CD4-positive, alpha-beta T cell treated with Interleukin-2 at 100 ng/mL for 4 hours (primary cell): Measurements from ENCODE around the gene CUL5.
A peak's percentile ranks its signal among the peaks of the same experiment; 100 is the strongest.

Source experiments
- DNase-seq: peaks from one replicate; pipeline ENCODE4 v3.0.0-alpha.2; 2020; ENCODE audit warnings: low spot score

Gene CUL5

DNA sequence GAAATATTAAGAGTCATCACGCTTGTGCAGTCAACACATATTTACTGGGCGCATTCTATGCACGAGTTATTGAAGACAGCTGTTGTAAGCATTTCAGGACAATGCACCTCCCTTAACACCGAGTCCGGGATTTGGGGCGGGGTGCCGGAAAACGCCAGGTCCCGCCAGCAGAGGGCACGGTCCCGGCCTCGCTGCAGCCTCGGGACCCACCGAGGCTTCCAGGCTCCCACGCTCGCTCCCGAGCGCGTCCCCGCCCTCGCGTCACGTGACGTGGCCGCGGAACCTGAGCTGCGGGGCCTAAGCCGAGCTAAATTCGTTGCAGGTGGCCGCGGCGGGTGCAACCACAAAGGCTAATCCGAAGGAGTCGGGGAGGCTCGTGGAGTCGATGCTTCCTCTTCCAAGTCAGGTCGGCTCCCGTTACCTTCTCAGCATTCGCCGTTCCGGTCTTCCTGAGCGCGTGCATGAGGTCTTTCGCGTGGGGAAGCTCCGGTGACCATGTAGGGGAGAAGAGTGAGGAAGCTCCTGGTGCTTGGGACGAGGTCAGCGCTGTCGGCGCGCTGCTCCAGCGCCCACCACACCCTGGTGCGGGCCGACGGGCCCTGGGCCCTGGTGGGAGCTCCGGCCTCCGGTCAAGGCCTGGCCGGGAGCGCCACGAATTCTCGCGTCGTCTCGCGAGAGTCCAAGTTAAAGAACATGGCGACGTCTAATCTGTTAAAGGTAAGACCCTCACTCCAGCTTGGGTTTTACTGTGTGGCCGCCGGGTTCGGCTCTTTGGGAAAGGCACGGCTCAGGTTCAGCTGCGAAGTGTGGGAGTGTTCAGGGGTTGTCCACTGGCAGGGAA lies at the start of gene CUL5:
CUL5 (plus strand) TSS at position 243 of the 841 bp plus-strand sequence; CDS start at position 694, 451 bp downstream.
- DNase-seq = peak; percentile 89

DNA sequence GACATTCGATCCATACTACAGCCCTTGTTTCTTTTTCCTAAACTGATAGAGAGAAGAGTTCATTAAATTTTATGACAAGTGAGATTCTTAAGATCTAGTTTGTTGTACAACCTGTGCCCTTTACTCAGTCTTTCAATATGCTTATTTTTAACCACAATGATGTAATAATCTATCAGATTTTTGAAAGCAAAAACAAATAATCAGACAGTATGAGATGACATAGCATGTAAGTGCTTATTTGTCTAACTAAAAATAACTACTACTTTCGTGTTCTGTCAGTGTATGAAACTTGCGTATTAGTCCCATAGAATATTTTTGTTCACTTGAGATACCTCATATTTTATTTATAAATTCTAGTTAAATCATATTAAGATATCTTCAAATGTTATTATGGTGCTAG lies 47.2 kb upstream of the CUL5 start:
- no peak for DNase-seq

DNA sequence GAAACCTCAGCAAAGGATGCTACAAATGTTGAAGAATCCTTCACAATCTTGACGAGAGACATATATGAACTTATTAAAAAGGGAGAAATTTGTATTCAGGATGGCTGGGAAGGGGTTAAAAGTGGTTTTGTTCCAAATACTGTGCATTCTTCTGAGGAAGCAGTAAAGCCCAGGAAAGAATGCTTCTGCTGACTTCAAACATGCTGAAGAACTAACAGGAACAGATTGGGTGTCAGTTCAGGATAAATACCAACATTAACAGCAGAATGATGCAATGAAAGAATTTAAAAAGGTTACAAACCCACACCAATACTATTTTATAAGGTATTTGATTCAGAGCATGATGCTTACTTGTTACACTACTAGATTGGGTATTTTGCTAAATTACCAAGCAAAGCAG lies 46.5 kb upstream of the CUL5 start:
- DNase-seq = no peak

DNA sequence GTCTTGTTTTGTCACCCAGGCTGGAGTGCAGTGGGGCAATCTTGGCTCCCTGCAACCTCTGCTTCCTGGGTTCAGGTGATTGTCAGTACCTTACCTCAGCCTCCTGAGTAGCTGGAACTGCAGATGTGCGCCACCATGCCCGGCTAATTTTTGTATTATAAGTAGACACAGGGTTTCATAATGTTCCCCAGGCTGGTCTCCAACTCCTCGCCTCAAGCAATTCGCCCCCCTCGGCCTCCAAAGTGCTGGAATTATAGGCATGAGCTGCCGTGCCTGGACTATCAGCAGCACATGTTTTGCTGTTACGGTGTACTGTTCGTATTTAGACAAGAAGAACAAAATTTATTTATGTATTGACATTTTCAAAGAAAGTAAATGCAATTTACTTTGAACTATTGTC lies 45.6 kb upstream of the CUL5 start:
- DNase-seq = no peak

DNA sequence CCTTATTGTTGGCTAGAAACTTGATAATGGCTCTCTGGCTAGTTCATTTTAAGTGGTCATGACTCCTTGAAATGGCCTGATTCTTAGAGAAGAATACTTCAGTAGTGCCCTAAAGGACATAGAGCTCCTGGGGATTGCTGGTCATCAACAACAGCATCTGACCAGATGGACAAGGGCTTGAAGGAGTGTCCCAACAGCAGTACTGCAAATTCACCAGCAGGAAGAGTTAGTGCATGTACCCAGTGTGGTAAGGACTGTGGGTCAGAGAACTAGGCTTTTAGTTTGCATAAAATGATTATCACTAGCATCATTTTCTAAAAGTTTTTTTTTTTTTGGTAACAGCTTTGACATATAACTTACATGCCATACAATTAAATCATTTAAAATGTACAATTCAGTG lies 39.5 kb upstream of the CUL5 start:
- no peak for DNase-seq

DNA sequence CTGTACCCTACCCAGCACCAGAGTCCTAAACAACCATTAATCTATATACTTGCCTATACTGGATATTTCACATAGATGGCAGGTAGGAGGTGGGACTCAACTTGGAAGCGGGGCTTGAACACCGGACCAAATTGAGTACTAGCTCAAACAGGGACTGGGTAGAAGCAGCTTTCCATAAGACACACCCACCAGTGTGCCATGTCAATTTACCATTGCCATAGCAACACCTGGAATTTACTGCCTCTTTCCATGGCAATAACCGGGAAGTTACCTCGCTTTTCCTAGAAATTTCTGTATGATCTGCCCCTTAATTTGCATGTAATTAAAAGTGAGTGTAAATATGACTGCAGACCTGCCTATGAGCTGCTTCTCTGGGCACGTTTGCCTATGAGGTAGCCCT lies 38.6 kb upstream of the CUL5 start:
- no peak for DNase-seq

DNA sequence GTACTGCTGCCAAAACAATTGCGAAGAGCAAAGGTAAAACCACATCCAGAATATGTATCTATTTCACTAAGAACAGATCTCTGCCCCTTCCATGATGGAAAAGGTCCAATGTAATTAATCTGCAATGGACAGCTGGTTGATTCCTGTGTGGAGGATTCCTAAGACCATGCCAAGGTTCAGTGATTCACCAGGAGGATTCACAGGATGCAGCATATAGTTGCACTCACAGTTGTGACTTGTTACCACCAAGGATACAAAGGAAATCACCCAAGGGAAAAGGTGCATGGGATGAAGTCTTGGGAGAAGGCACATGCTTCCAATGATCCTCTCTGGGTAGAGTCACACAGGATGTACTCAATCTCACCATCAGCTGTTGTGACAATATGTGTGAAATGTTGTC lies 35.1 kb upstream of the CUL5 start:
- DNase-seq = no peak

DNA sequence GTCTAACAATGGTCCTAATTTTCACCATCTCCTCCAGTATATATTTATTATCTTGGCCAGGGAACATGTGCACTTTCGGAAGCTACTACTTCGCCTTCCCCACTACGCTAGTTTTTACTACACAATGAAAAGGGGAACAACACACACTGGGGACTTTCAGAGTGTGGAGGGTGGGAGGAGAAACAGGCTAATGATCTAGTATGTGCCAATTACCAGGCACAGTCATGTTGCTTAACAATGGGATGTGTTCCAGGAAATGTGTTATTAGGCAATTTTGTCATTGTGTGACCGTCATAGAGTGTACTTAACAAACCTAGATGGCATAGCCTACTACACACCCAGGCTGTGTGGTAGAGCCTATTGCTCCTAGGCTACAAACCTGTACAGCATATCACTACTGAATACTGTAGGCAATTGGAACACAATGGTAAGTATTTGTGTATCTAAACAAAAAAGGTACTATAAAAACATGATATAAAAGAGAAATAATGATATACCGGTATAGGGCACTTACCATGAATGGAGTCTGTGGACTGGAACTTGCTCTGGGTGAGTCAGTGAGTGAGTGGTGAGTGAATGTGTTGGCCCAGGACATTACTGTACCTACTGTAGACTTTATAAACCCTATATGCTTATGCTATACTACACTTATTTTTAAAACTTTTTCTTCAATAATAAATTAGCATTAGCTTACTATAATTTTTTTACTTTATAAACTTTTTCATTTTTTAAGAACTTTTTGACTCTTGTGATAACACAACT lies 20.1 kb upstream of the CUL5 start:
- DNase-seq = no peak

DNA sequence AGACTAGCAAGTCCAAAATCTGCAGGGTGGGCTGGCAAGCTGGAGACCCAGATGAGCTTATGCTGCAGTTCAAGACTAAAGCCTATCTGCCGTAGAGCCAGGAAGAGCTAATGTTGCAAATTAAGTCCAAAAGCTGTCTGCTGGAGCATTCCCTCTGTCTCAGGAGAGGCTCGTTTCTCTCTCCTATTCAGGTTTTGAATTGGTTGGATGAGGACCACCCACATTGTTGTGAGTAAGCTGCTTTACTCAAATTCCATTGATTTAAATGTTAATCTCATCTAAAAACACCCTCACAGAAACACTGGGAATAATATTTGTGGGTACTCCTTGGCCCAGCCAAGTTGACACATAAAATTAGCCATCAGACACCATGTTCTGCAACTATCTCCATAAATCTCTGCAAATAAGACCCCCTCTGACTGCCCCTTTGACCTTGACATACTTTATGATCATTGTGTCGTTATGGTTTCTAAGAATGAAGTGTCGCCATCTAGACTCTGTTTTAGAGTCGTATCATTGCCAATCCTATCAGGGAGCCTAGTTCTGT lies 16.8 kb upstream of the CUL5 start:
- no peak for DNase-seq

DNA sequence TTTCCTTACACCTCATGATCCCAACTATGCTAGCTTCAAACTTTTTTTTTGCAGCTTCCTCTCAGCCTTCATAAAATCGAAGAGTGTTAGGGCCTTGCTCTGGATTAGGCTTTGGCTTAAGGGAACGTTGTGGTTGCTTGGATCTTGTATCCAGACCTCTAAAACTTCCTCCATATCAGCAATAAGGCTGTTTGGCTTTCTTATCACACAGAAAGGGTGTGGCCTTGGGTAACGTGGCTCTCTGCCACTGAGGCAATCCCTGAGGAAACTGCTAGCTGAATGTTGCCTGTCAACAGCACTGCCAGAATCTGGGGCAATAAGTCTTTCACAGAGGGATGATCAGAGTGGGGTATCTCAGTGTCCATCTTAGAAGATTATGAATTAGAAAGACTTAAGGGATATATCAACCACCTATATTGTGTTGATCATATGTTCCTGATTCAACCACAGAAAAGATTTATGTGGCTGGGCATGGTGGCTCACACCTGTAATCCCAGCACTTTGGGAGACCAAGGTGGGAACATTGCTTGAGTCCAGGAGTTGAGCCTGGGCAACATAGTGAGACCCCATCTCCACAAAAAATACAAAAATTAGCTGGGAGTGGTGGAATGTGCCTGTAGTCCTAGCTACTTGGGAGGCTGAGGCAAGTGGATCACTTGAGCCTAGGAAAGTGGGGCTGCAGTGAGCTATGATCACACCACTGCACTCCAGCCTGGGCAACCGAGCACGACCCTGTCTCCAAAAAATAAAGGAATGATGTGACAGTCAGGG lies 12.5 kb upstream of the CUL5 start:
- DNase-seq = no peak

DNA sequence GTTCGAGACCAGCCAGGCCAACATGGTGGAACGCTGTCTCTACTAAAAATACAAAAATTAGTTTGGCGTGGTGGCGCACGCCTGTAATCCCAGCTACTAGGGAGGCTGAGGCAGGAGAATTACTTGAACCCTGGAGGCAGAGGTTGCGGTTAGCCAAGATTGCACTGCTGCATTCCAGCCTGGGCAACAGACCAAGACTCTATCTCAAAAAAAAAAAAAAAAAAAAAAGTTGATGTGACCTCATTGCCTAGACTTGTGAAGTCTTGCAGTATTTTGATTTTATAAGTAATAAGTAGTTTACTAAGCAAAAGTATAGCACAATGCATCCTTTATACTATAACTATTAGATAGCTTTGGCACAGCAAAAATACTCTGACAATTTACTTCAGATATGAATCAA lies 9.9 kb upstream of the CUL5 start:
- DNase-seq = no peak

DNA sequence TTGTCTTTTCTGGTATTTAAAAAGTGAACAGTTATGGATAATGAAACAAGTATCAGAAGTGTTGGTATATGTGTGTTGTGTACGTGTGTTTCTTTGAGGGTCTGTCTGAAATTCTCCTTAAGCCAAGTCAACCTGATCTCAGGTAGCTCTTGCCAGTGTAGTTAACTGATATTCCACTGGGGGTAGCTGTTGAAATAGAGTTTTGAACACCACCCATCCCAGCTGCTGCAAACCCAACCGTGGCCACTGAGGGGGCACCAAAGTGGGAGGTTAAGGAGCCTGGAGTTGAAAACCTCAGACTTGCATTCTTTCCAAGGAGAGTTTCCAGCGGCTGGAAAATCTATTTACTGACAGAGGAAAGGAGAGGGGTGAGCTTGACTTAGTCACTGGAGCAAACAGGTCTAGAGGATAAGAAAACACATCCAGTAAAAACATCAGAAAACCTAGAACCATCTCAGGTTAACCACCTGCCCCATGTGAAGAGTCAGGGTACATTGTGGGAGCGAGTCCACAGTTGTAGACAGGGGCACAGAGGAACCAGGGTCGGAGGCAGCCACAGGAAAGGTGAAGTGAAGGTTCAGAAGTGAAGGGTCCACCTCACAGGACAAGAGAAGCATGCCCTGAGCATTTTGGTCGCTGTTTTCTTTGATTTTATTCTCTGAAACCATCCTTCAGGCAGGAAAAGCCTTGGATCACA lies 8.8 kb upstream of the CUL5 start:
- DNase-seq = peak; percentile 27

DNA sequence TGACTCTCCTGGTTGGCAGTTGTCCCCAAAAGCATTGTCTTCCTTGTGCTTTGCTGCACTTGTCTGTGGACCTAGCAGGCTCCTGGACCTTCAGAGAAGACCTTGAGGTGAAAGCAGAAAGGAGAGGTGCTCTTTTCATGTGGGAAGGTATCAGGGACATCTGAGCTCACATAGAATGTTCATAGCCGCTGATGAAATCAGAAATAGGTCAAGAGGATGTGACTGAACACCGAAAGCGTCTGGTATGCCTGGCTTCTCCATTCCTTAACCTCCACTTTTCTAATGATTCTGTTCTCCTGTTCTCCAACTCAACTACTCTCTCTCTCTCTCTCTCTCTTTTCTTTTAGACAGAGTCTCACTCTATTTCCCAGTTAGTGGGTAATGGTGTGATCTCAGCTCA lies 6.2 kb upstream of the CUL5 start:
- DNase-seq = no peak

DNA sequence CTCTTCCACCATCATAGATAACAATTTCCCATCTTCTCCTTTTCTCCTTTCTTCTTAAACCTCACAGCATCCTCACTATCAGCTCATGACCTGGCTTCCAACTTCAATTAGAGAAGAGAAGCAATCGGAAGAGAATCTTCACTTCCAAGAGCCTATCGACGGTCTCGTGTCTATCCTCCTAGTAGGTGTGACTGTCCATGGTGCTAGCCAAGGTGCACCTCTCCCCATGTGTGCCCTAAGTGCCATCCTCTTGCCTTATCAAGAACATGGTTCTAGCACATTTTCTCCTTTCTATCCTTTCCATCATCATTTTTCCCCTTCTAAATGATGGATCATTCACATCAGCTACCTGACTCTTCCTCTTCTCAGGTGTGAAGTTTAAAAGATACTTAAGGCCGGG lies 5.1 kb upstream of the CUL5 start:
- DNase-seq = no peak

DNA sequence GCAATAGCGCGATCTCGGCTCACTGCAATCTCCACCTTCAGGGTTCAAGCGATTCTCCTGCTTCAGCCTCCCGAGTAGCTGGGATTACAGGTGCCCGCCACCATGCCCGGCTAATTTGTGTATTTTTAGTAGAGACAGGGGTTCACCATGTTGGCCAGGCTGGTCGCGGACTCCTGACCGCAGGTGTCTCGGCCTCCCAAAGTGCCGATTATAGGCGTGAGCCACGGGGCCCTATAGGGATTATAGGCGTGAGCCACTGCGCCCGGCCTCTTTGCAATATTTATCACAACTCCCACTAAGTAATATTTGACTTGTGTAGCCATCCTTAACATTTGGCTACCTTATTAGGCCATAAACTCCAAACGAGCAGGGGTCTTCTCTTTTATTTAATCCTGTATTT lies 879 bp upstream of the CUL5 start:
- DNase-seq = no peak

DNA sequence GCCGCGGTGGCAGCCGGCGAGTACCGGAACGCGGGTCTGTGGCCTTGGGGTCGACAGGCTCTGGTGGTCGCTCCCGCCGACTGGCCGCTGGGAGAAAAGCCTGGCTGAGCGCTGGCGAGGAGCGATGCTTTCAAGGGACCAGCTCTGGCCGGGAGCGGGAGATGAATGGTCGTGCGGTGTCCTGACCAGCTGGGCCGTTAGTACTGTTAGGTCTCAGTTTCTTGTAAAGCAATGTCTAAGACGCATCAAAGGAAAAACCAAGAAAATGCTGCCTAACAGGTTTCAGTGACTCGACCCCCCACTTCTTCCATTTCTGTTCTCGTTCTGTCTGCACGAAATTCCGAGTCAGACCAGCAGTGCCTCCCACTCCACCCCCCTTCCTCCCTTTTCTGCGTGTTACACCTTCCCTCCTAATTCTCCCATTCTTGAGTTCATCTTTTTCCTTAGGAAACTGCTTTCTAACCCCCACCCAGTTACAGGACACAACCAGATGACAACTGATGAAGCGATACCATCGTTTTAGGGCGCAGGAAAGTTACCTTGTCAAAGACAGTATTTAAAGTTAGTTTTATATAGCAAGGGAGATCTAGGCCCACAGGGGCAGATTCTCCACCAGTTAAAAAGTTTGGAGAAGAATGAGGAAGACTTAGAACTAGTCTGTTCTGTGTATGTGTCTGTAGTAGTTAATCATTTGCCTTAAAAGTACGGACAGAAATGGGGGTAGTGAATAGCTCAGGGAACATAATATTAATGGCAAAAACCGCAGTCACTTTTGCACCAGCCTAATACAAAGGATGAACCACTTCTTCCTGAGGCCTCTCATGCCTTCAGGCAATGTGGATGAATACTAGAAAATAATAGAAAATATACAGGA lies 1.0 kb downstream of the CUL5 start:
- no peak for DNase-seq

DNA sequence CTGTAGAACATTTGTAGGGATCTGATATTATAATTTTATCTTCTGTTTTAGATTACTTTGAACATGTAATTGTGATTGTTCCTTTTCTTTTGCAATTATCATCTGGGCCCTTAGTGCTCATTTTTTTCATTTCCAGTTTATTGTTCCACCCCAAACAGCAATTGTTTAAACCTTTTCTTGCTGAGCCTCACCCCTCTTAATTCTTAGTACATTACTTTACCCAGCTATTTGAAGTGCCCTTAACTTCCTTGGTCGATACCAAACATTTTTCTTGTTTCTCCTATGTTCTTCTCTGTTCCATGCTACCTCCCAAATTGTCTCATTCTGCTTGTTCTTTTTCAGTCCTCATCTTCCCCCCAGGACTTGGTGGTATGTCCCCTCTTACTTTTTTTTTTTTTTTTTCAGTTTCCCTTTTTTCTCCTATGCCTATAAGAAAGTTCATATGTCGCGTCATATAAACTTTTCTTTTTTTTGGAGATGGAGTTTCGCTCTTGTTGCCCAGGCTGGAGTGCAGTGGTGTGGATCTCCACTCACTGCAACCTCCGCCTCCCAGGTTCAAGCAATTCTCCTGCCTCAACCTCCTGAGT lies 3.5 kb downstream of the CUL5 start:
- no peak for DNase-seq

DNA sequence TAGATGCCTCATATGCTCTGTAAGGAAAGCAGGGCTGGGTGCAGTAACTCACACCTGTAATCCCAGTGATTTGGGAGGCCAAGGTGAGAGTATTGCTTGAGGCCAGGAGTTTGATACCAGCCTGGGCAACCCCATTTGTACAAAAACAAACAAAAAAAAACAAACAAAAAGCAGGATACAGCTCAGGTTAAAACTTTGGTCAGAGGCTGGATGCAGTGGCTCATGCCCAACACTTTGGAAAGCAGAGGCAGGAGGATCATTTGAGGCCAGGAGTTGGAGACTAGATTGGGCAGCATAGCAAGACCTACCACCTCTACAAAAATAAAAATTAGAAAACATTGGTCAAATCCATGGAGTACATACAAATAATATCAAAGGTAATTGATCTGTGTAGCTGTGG lies 7.9 kb downstream of the CUL5 start:
- no peak for DNase-seq

DNA sequence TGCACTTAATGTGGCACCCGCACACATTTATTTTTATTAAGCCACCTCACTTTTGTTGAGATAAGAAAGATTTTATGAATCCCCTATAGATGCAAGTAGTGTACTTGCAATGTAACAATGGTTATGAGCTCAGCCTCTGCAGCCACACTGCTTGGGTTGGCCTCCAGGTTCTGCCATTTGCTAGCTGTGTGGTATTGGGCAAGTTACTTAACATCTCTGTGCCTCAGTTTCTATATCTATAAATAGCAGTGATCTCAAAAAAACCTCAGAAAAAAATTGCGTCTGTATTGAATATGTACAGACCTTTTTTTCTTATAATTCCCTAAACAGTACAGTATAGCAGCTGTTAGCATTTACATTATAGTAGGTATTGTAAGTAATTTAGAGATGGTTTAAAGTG lies 10.0 kb downstream of the CUL5 start:
- DNase-seq = no peak

DNA sequence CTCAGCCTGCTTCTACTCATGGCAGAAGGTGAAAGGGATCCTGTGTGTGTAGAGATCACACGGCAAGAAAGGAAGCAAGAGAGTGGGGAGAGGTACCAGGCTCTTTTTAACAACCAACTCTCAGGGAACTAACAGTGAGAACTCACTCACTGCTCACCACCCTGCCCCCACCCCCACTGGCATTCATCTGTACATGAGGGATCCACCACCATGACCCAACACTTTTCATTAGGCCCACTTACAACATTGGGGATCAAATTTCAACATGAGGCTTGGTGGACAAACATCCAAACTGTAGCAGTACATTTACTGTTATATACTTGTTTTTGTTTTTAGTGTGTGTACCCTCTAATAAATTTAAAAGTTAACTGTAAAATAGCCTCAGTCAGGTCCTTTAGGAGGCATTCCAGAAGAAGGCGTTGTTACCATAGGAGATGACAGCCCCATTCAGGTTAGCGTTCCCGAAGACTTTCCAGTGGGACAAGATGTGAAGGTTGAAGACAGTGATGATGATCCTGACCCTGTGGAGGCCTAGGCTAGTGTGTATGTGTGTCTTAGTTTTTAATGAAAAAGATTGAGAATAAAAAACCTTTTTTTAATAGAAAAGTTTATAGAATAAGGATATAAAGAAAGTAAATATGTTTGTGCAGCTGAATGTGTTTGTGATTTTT lies 11.3 kb downstream of the CUL5 start:
- DNase-seq = no peak
